ENCODE results near the gene CCDC30. TPM values are rescaled to one million over a fixed set of nuclear protein-coding genes. Genes with fewer than 3 reads are reported as not detected.

The CCDC30 gene
- total RNA-seq, 4 donors from 2014 or later, result 1.1 to 2.7 (median 2.5) TPM

DNA sequence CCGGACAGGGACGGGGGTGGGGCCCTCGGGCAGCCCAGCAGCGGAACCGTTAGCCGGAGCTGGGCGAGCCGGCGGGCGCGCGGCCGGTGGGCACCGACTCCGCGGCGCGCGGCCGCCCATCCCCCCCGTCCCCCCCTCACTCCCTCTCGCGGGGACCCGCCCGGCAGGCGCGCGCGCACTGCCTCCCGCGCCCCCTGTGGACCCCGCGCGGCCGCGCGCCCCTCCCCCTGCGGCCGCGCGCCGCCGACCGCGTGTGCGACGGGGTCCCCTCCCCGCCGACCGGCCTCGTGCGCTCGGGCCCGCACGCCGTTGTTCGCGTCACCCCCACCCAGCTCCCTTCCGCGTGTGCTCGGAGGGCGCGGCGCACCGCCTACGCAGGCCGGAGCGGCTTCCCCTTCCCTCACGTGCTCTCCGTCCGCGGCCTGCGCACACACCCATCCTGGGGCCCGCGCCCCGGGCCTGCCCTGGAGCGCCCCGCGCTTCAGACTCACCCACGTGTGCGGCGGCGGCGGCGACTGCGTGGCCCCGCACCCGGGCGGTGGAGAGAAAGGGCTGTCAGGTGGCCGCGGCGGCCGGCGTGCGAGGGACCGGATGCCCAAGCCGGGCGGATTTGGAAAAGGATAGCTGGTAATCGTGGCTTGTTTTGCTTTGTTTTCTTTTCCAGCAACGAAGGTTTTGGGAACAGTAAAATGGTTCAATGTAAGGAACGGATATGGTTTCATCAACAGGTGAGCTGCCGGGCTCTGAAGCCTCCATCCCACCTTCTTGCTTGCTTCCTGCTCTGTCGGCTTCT, 219.8 kb downstream of the CCDC30 start:
- H3K27me3 ChIP-seq, result no peaks in the 10 kb centered on the region
- H3K36me3 ChIP-seq, result peaks cover 0 to 4% of the 10 kb centered on the region in 2 donors
- H3K4me1 ChIP-seq, result peaks cover 12 to 68% (median 37%) of the 10 kb centered on the region in 3 donors
- H3K4me3 ChIP-seq, result peak overlapping the region; percentile 94 to 99
- TF ChIP-seq POLR2A (IDR thresholded peaks at IDR 0.05) (peak in 1 of 2 donors; percentile 18), POLR2AphosphoS5 (IDR thresholded peaks at IDR 0.05) (peak; percentile 57), EP300 (IDR thresholded peaks at IDR 0.05) (no peak)
- no peaks in the 10 kb centered on the region for H3K9me3 ChIP-seq
- ATAC-seq, result peak; percentile 71
- 0% methylated on average over 3 to 4 of the region's 103 CpGs for WGBS, 2 donors (ENCODE audit: low coverage in 1 of 2)
- peak overlapping the region; percentile 91 to 98 (median 98) for H3K27ac ChIP-seq

DNA sequence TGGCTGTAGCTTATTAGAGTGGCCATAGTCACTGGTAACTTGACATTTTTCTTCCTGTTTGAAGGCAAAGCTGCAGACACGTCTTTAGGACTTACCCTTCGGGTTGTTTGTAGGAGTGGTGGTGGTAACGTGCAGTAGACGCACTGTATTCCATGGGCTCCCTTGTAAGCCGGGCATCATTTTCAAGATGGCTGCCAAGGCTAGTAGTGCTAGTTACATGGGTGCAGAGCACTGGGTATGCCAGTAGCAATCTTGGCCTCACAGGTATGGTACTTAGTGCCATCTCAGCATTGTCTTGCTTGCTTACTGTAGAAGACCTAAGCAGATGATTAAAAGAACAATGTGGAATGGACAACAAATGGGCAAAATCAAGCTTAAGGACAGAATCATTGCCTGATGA, 221.1 kb downstream of the CCDC30 start:
- WGBS, 2 donors (ENCODE audit: low coverage in 1 of 2), result 0 to 32% methylated on average over 1 to 5 of the region's 5 CpGs
- Histone ChIP-seq H3K27me3 (no peaks in the 10 kb centered on the region), H3K9me3 (no peaks in the 10 kb centered on the region), H3K27ac (peak overlapping the region in 1 of 4 donors; percentile 98), H3K4me1 (peaks cover 18 to 80% (median 41%) of the 10 kb centered on the region in 3 donors), H3K4me3 (peak overlapping the region in 1 of 2 donors; percentile 99), H3K36me3 (peaks cover 0 to 4% of the 10 kb centered on the region in 2 donors)
- TF ChIP-seq CTCF (IDR thresholded peaks at IDR 0.05) (no peak), POLR2AphosphoS5 (IDR thresholded peaks at IDR 0.05) (no peak), POLR2A (IDR thresholded peaks at IDR 0.05) (no peak), EP300 (IDR thresholded peaks at IDR 0.05) (no peak)
- no peak for ATAC-seq

DNA sequence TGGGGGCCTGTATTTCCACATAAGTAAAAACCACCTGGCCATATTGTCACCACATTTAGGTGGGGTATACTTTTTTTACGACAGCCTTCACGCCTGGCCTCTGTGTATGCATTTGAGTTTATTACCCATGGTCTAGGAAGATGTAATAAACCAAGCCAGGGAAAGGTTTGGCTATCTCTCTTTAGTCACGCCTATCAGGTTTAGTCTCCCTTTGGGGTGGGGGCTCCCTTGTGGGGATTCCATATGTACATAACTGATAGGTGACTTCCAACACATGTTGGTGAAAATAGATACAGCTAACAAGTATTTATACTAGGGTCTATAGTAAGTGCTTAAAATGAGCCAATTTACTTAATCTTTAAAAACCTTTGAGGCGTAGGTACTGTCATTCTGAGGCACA, 223.3 kb downstream of the CCDC30 start:
- 82 to 90% methylated on average over 4 of the region's 4 CpGs for WGBS, 2 donors (ENCODE audit: low coverage in 1 of 2)
- Histone ChIP-seq H3K36me3 (peaks cover 0 to 4% of the 10 kb centered on the region in 2 donors), H3K4me3 (no peak overlapping the region), H3K9me3 (no peaks in the 10 kb centered on the region), H3K4me1 (peaks cover 20 to 83% (median 37%) of the 10 kb centered on the region in 3 donors), H3K27me3 (no peaks in the 10 kb centered on the region), H3K27ac (no peak overlapping the region)
- no peak for ATAC-seq
- no peak for TF ChIP-seq POLR2A (IDR thresholded peaks at IDR 0.05)
- no peak for TF ChIP-seq POLR2AphosphoS5 (IDR thresholded peaks at IDR 0.05)
- TF ChIP-seq EP300 (IDR thresholded peaks at IDR 0.05), result no peak
- TF ChIP-seq CTCF (IDR thresholded peaks at IDR 0.05), result no peak

GRCh38 chr1:42689912-42690311, 226.8 kb downstream of the CCDC30 start:
- H3K27me3 ChIP-seq, result no peaks in the 10 kb centered on the region
- H3K4me3 ChIP-seq, result no peak overlapping the region
- TF ChIP-seq POLR2A (IDR thresholded peaks at IDR 0.05) (no peak), EP300 (IDR thresholded peaks at IDR 0.05) (no peak), CTCF (IDR thresholded peaks at IDR 0.05) (no peak), POLR2AphosphoS5 (IDR thresholded peaks at IDR 0.05) (no peak)
- peaks cover 0 to under 1% of the 10 kb centered on the region in 2 donors for H3K36me3 ChIP-seq
- ATAC-seq, result no peak
- H3K9me3 ChIP-seq, result no peaks in the 10 kb centered on the region
- WGBS, 2 donors (ENCODE audit: low coverage in 1 of 2), result 92 to 95% methylated on average over 2 to 3 of the region's 3 CpGs
- H3K4me1 ChIP-seq, result peaks cover 16 to 95% (median 35%) of the 10 kb centered on the region in 3 donors
- no peak overlapping the region for H3K27ac ChIP-seq

DNA sequence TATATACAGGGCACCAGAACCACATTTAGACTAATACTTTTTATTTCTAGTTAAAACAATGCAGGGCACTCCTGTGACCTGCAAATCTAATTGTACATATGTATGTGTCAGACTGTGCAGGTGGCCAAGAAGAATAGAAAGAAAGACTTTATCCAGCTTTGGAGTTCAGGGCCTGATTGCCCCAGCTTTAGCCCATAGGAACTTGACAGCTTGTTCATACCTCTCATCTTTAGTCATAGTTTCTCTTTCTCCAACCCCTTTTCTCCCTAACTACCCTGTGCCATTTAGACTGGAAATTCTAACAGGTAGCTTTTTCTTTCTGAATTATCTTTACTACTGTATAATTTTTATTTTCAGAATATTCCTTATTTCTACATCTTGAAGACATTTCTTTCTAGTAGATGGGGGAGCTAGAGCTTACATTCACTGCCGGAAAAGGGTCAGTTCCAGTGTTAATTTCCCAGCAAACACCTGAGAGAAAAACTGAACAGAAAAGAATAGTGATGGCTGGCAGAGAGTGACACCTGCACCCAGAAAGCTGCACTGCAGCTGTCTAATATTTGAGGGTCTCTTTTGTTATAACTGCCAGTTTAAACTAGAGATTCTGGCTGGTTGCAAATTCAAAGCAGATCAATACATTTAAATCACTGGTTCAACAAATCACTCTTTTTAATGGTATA, 227.5 kb downstream of the CCDC30 start:
- no peaks in the 10 kb centered on the region for H3K27me3 ChIP-seq
- no peak for ATAC-seq
- no peaks in the 10 kb centered on the region for H3K9me3 ChIP-seq
- TF ChIP-seq POLR2A (IDR thresholded peaks at IDR 0.05) (no peak), CTCF (IDR thresholded peaks at IDR 0.05) (peak in 1 of 4 experiments; percentile 5)
- H3K27ac ChIP-seq, result no peak overlapping the region
- no peak overlapping the region for H3K4me3 ChIP-seq
- H3K36me3 ChIP-seq, result peaks cover 0 to 7% of the 10 kb centered on the region in 2 donors
- peaks cover 15 to 91% (median 28%) of the 10 kb centered on the region in 3 donors for H3K4me1 ChIP-seq
- WGBS, 2 donors (ENCODE audit: low coverage in 1 of 2), result 67 to 80% methylated on average over 1 of the region's 1 CpG
